ENCODE data around the gene KIAA0232.
"Not testable (repeated sequence)": the region's sequence is repeated elsewhere in the genome, so short reads cannot be mapped to it uniquely, and the experiment has no call there.

Gene KIAA0232

GRCh38 chr4:6902318-6903042, 120.0 kb downstream of the KIAA0232 start:
- Mint-ChIP-seq H3K9me3 (no peaks in the 10 kb centered on the region), H3K36me3 (no peaks in the 10 kb centered on the region), H3K4me1 (peaks cover under 1 to 3% of the 10 kb centered on the region in 2 donors), H3K27me3 (peaks cover 7 to 8% of the 10 kb centered on the region in 2 donors), H3K27ac (no peak overlapping the region), H3K4me3 (no peak overlapping the region)
- ATAC-seq (replicated peaks) (no peak), DNase-seq (no peak)

- no peak for ATAC-seq (replicated peaks)
- Mint-ChIP-seq H3K9me3 (no peaks in the 10 kb centered on the region), H3K27me3 (peaks cover 11 to 13% of the 10 kb centered on the region in 2 donors), H3K36me3 (peaks cover 0 to 4% of the 10 kb centered on the region in 2 donors), H3K4me3 (no peak overlapping the region), H3K4me1 (peaks cover 19 to 27% of the 10 kb centered on the region in 2 donors), H3K27ac (no peak overlapping the region)
- no peak for DNase-seq
Measured at GRCh38 chr4:6905516-6906445, 123.3 kb downstream of the KIAA0232 start.

- peaks cover 24 to 34% of the 10 kb centered on the region in 2 donors for H3K4me1 Mint-ChIP-seq
- H3K27ac Mint-ChIP-seq, H3K4me3 Mint-ChIP-seq: not testable (repeated sequence)
Measured at GRCh38 chr4:6906486-6906885, 124.0 kb downstream of the KIAA0232 start.

GRCh38 chr4:6907658-6908191, 125.2 kb downstream of the KIAA0232 start:
- ATAC-seq (replicated peaks) = no peak
- DNase-seq = no peak
- H3K4me1 Mint-ChIP-seq = peaks cover 32 to 46% of the 10 kb centered on the region in 2 donors
- peaks cover 11 to 13% of the 10 kb centered on the region in 2 donors for H3K27me3 Mint-ChIP-seq
- H3K9me3 Mint-ChIP-seq = no peaks in the 10 kb centered on the region
- peaks cover 0 to 5% of the 10 kb centered on the region in 2 donors for H3K36me3 Mint-ChIP-seq
- H3K27ac Mint-ChIP-seq = peak overlapping the region; percentile 42
- peak overlapping the region; percentile 55 to 60 for H3K4me3 Mint-ChIP-seq

More at GRCh38 chr4:6906486-6906885, 124.0 kb downstream of the KIAA0232 start:
- DNase-seq; H3K36me3 Mint-ChIP-seq; ATAC-seq (replicated peaks); H3K9me3 Mint-ChIP-seq: not testable (repeated sequence)
- peaks cover 11 to 13% of the 10 kb centered on the region in 2 donors for H3K27me3 Mint-ChIP-seq

GRCh38 chr4:6908432-6909112, 126.0 kb downstream of the KIAA0232 start:
- Mint-ChIP-seq H3K27me3 (peaks cover 11 to 13% of the 10 kb centered on the region in 2 donors), H3K4me3 (peak overlapping the region; percentile 80 to 86), H3K27ac (peak overlapping the region; percentile 92), H3K9me3 (no peaks in the 10 kb centered on the region), H3K36me3 (peaks cover 0 to 5% of the 10 kb centered on the region in 2 donors), H3K4me1 (peaks cover 33 to 50% of the 10 kb centered on the region in 2 donors)
- ATAC-seq (replicated peaks) = no peak
- no peak for DNase-seq

- ATAC-seq (replicated peaks) (peak; percentile 87 to 88), DNase-seq (peak; percentile 77)
- H3K27ac Mint-ChIP-seq = peak within 1 kb of the TSS; percentile 97
- peaks cover 0 to 5% of the 10 kb centered on the region in 2 donors for H3K36me3 Mint-ChIP-seq
- H3K27me3 Mint-ChIP-seq = peaks cover 11 to 13% of the 10 kb centered on the region in 2 donors
- no peaks in the 10 kb centered on the region for H3K9me3 Mint-ChIP-seq
- peak within 1 kb of the TSS; percentile 95 to 100 for H3K4me3 Mint-ChIP-seq
- H3K4me1 Mint-ChIP-seq = peaks cover 34 to 58% of the 10 kb centered on the region in 2 donors
Measured at GRCh38 chr4:6909113-6909969, 126.8 kb downstream of the KIAA0232 start, which contains the start of gene TBC1D14. Gene TBC1D14, plus strand, starts transcription at chr4:6909826. Its CDS starts 13,564 bp downstream, at chr4:6923390.

GRCh38 chr4:6909970-6910339, 127.4 kb downstream of the KIAA0232 start:
- peaks cover 0 to 5% of the 10 kb centered on the region in 2 donors for H3K36me3 Mint-ChIP-seq
- peaks cover 37 to 64% of the 10 kb centered on the region in 2 donors for H3K4me1 Mint-ChIP-seq
- H3K27me3 Mint-ChIP-seq = peaks cover 11 to 13% of the 10 kb centered on the region in 2 donors
- H3K4me3 Mint-ChIP-seq = peak overlapping the region; percentile 95 to 100
- DNase-seq (no peak), ATAC-seq (replicated peaks) (peak; percentile 41 to 51)
- H3K9me3 Mint-ChIP-seq = no peaks in the 10 kb centered on the region
- H3K27ac Mint-ChIP-seq = peak overlapping the region; percentile 97

- H3K36me3 Mint-ChIP-seq = peaks cover 0 to 5% of the 10 kb centered on the region in 2 donors
- H3K27me3 Mint-ChIP-seq = peaks cover 11 to 13% of the 10 kb centered on the region in 2 donors
- peak overlapping the region; percentile 95 to 100 for H3K4me3 Mint-ChIP-seq
- peaks cover 38 to 69% of the 10 kb centered on the region in 2 donors for H3K4me1 Mint-ChIP-seq
- ATAC-seq (replicated peaks) = no peak
- H3K27ac Mint-ChIP-seq = peak overlapping the region; percentile 97
- H3K9me3 Mint-ChIP-seq = no peaks in the 10 kb centered on the region
- no peak for DNase-seq
Measured at GRCh38 chr4:6910340-6910959, 127.9 kb downstream of the KIAA0232 start.

GRCh38 chr4:6910960-6911874, 128.7 kb downstream of the KIAA0232 start:
- Mint-ChIP-seq H3K4me1 (peaks cover 43 to 77% of the 10 kb centered on the region in 2 donors), H3K36me3 (peaks cover 0 to 5% of the 10 kb centered on the region in 2 donors)

GRCh38 chr4:6911917-6912316, 129.4 kb downstream of the KIAA0232 start:
- DNase-seq; H3K36me3 Mint-ChIP-seq; ATAC-seq (replicated peaks); H3K27ac Mint-ChIP-seq; H3K9me3 Mint-ChIP-seq: not testable (repeated sequence)
- Mint-ChIP-seq H3K4me3 (peak overlapping the region in 1 of 2 donors; percentile 37), H3K4me1 (peaks cover 50 to 84% of the 10 kb centered on the region in 2 donors), H3K27me3 (peaks cover 9 to 10% of the 10 kb centered on the region in 2 donors)

More at GRCh38 chr4:6910960-6911874, 128.7 kb downstream of the KIAA0232 start:
- Mint-ChIP-seq H3K9me3 (no peaks in the 10 kb centered on the region), H3K27me3 (peaks cover 11 to 13% of the 10 kb centered on the region in 2 donors), H3K4me3 (peak overlapping the region; percentile 95 to 100), H3K27ac (no peak overlapping the region)
- DNase-seq (no peak), ATAC-seq (replicated peaks) (no peak)

GRCh38 chr4:6912441-6912840, 129.9 kb downstream of the KIAA0232 start:
- Mint-ChIP-seq H3K9me3 (no peaks in the 10 kb centered on the region), H3K27ac (no peak overlapping the region), H3K36me3 (peaks cover 6 to 9% of the 10 kb centered on the region in 2 donors), H3K4me1 (peaks cover 55 to 86% of the 10 kb centered on the region in 2 donors), H3K4me3 (no peak overlapping the region), H3K27me3 (peaks cover 4 to 5% of the 10 kb centered on the region in 2 donors)
- no peak for DNase-seq
- no peak for ATAC-seq (replicated peaks)

All from stimulated activated naive B cell treated with anti-CD40 and anti-IgM and Interleukin-4, amounts not matched to agents 10 μg/mL and 1 μg/mL and 100 μg/mL, for 72 hours (primary cell).